Measurements from ENCODE around the gene SEMA3C. TPM values are rescaled to one million over a fixed set of nuclear protein-coding genes. Genes with fewer than 3 reads are reported as not detected.
A peak's percentile ranks its signal among the peaks of the same experiment; 100 is the strongest.

Gene SEMA3C
- total and polyA plus RNA-seq, 2 donors: 2.8 to 5.6 TPM

- WGBS: 94% methylated on average over 1 of the region's 1 CpG
- H3K4me1 ChIP-seq (ENCODE audit: control insufficient read depth in 2 of 2, insufficient read depth in 2 of 2, low read length in 2 of 2): no peaks in the 10 kb centered on the region
- no peaks in the 10 kb centered on the region for H3K27me3 ChIP-seq (ENCODE audit: control insufficient read depth in 2 of 2, insufficient read depth in 1 of 2, low read length in 1 of 2)
- H3K9me3 ChIP-seq (ENCODE audit: control insufficient read depth in 2 of 2, insufficient read depth in 1 of 2, low read length in 1 of 2): no peaks in the 10 kb centered on the region
- H3K36me3 ChIP-seq (ENCODE audit: control insufficient read depth in 2 of 2, insufficient read depth in 2 of 2, low read length in 1 of 2): no peaks in the 10 kb centered on the region
- no peak for DNase-seq (ENCODE audit: low read depth in 6 of 9, low spot score in 9 of 9)
- no peak overlapping the region for H3K27ac ChIP-seq (ENCODE audit: low read depth in 1 of 2, low read length in 1 of 2)
- H3K4me3 ChIP-seq (ENCODE audit: low read length in 2 of 2): no peak overlapping the region
Observed at GRCh38 chr7:80774843-80775242, 144.0 kb downstream of the SEMA3C start.

DNA sequence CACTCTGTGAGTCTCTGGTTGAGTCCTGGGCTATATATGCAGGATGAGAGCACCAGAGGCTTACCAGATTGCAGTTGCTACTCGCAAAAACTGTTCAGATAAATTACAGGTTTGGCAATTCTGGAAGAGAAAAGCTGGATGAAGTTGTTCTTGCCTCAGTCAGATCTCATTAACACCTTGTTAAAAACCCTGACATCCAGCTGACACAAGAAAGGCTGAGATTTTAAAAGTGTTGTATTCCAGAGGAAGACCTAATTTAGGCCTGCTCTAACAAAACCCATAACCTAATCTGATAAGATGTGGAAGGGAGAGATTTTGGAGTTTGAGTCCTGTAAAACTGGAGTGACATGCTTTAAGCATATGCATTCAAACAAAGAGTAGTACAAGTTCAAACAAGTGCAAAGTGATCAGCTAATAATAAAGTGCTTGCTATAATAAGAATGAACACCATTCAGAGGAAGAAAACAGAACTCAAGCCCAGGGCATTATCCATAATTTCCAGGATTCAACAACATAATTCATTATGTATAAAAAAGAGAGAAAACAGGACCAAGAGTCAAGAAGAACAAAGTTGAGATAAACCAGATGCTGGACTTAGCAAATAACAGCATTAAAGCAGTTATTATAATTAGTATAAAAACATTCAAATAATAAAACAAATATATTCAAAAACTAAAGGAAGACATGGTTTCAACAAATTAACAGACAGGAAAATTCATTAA lies 144.9 kb downstream of the SEMA3C start:
- 38% methylated on average over 1 of the region's 1 CpG for WGBS
- no peaks in the 10 kb centered on the region for H3K36me3 ChIP-seq (ENCODE audit: control insufficient read depth in 2 of 2, insufficient read depth in 2 of 2, low read length in 1 of 2)
- H3K9me3 ChIP-seq (ENCODE audit: control insufficient read depth in 2 of 2, insufficient read depth in 1 of 2, low read length in 1 of 2): no peaks in the 10 kb centered on the region
- DNase-seq (ENCODE audit: low read depth in 6 of 9, low spot score in 9 of 9): no peak
- H3K4me3 ChIP-seq (ENCODE audit: low read length in 2 of 2): no peak overlapping the region
- H3K4me1 ChIP-seq (ENCODE audit: control insufficient read depth in 2 of 2, insufficient read depth in 2 of 2, low read length in 2 of 2): no peaks in the 10 kb centered on the region
- no peaks in the 10 kb centered on the region for H3K27me3 ChIP-seq (ENCODE audit: control insufficient read depth in 2 of 2, insufficient read depth in 1 of 2, low read length in 1 of 2)
- H3K27ac ChIP-seq (ENCODE audit: low read depth in 1 of 2, low read length in 1 of 2): no peak overlapping the region

DNA sequence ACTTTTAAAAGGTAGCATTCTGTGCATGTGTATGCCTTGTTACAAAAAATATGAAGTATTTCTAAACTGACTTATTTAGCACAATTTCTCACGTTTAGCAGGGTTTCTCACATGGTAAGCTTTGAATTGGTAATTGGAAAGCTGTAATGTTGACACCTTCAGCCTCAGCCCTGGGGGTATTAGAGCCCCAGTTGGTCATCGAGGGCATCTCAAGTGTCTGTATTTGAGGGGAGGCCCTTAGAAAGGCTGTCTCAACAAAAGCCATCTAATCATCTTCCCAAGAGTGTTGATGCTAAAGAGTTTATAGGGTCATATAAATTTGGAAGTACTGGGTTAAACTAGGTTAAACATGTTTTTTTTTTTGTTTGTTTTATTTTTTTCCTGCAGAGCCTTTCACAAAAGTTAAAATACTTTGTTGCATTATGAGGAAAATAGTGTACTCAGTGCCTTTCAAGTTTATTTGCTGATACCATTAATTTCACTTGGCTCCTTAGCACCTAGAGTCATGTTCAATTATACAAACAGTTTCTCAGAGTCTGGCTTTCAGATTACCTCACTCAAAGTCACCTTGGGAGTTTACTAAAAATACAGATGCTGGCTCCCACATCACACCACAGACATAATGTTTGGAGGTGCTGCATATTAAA lies 146.4 kb downstream of the SEMA3C start:
- H3K4me3 ChIP-seq (ENCODE audit: low read length in 2 of 2): no peak overlapping the region
- no peaks in the 10 kb centered on the region for H3K4me1 ChIP-seq (ENCODE audit: control insufficient read depth in 2 of 2, insufficient read depth in 2 of 2, low read length in 2 of 2)
- H3K9me3 ChIP-seq (ENCODE audit: control insufficient read depth in 2 of 2, insufficient read depth in 1 of 2, low read length in 1 of 2): no peaks in the 10 kb centered on the region
- H3K36me3 ChIP-seq (ENCODE audit: control insufficient read depth in 2 of 2, insufficient read depth in 2 of 2, low read length in 1 of 2): no peaks in the 10 kb centered on the region
- H3K27me3 ChIP-seq (ENCODE audit: control insufficient read depth in 2 of 2, insufficient read depth in 1 of 2, low read length in 1 of 2): no peaks in the 10 kb centered on the region
- no peak for DNase-seq (ENCODE audit: low read depth in 6 of 9, low spot score in 9 of 9)
- H3K27ac ChIP-seq (ENCODE audit: low read depth in 1 of 2, low read length in 1 of 2): no peak overlapping the region
- 92% methylated on average over 2 of the region's 2 CpGs for WGBS

GRCh38 chr7:80771523-80771922 lies 147.3 kb downstream of the SEMA3C start:
- 95% methylated on average over 4 of the region's 4 CpGs for WGBS
- Histone ChIP-seq H3K4me1 (ENCODE audit: control insufficient read depth in 2 of 2, insufficient read depth in 2 of 2, low read length in 2 of 2) (no peaks in the 10 kb centered on the region), H3K27ac (ENCODE audit: low read depth in 1 of 2, low read length in 1 of 2) (no peak overlapping the region), H3K4me3 (ENCODE audit: low read length in 2 of 2) (no peak overlapping the region), H3K27me3 (ENCODE audit: control insufficient read depth in 2 of 2, insufficient read depth in 1 of 2, low read length in 1 of 2) (no peaks in the 10 kb centered on the region), H3K36me3 (ENCODE audit: control insufficient read depth in 2 of 2, insufficient read depth in 2 of 2, low read length in 1 of 2) (no peaks in the 10 kb centered on the region), H3K9me3 (ENCODE audit: control insufficient read depth in 2 of 2, insufficient read depth in 1 of 2, low read length in 1 of 2) (no peaks in the 10 kb centered on the region)
- DNase-seq (ENCODE audit: low read depth in 6 of 9, low spot score in 9 of 9): no peak

- no peaks in the 10 kb centered on the region for H3K36me3 ChIP-seq (ENCODE audit: control insufficient read depth in 2 of 2, insufficient read depth in 2 of 2, low read length in 1 of 2)
Observed at GRCh38 chr7:80770675-80771081, 148.2 kb downstream of the SEMA3C start.

GRCh38 chr7:80770061-80770460 lies 148.8 kb downstream of the SEMA3C start:
- no peak for DNase-seq (ENCODE audit: low read depth in 6 of 9, low spot score in 9 of 9)
- Histone ChIP-seq H3K4me1 (ENCODE audit: control insufficient read depth in 2 of 2, insufficient read depth in 2 of 2, low read length in 2 of 2) (no peaks in the 10 kb centered on the region), H3K36me3 (ENCODE audit: control insufficient read depth in 2 of 2, insufficient read depth in 2 of 2, low read length in 1 of 2) (no peaks in the 10 kb centered on the region), H3K27ac (ENCODE audit: low read depth in 1 of 2, low read length in 1 of 2) (no peak overlapping the region), H3K4me3 (ENCODE audit: low read length in 2 of 2) (no peak overlapping the region), H3K27me3 (ENCODE audit: control insufficient read depth in 2 of 2, insufficient read depth in 1 of 2, low read length in 1 of 2) (no peaks in the 10 kb centered on the region), H3K9me3 (ENCODE audit: control insufficient read depth in 2 of 2, insufficient read depth in 1 of 2, low read length in 1 of 2) (no peaks in the 10 kb centered on the region)
- WGBS: 94% methylated on average over 1 of the region's 1 CpG

More at GRCh38 chr7:80770675-80771081, 148.2 kb downstream of the SEMA3C start:
- 93% methylated on average over 2 of the region's 2 CpGs for WGBS
- H3K4me1 ChIP-seq (ENCODE audit: control insufficient read depth in 2 of 2, insufficient read depth in 2 of 2, low read length in 2 of 2): no peaks in the 10 kb centered on the region
- DNase-seq (ENCODE audit: low read depth in 6 of 9, low spot score in 9 of 9): peak in 1 of 9 donors; percentile 3
- no peak overlapping the region for H3K27ac ChIP-seq (ENCODE audit: low read depth in 1 of 2, low read length in 1 of 2)
- H3K4me3 ChIP-seq (ENCODE audit: low read length in 2 of 2): no peak overlapping the region
- H3K9me3 ChIP-seq (ENCODE audit: control insufficient read depth in 2 of 2, insufficient read depth in 1 of 2, low read length in 1 of 2): no peaks in the 10 kb centered on the region
- H3K27me3 ChIP-seq (ENCODE audit: control insufficient read depth in 2 of 2, insufficient read depth in 1 of 2, low read length in 1 of 2): no peaks in the 10 kb centered on the region

GRCh38 chr7:80768756-80769155 lies 150.1 kb downstream of the SEMA3C start:
- Histone ChIP-seq H3K27ac (ENCODE audit: low read depth in 1 of 2, low read length in 1 of 2) (no peak overlapping the region), H3K9me3 (ENCODE audit: control insufficient read depth in 2 of 2, insufficient read depth in 1 of 2, low read length in 1 of 2) (no peaks in the 10 kb centered on the region), H3K4me1 (ENCODE audit: control insufficient read depth in 2 of 2, insufficient read depth in 2 of 2, low read length in 2 of 2) (no peaks in the 10 kb centered on the region), H3K36me3 (ENCODE audit: control insufficient read depth in 2 of 2, insufficient read depth in 2 of 2, low read length in 1 of 2) (no peaks in the 10 kb centered on the region), H3K4me3 (ENCODE audit: low read length in 2 of 2) (no peak overlapping the region), H3K27me3 (ENCODE audit: control insufficient read depth in 2 of 2, insufficient read depth in 1 of 2, low read length in 1 of 2) (no peaks in the 10 kb centered on the region)
- no peak for DNase-seq (ENCODE audit: low read depth in 6 of 9, low spot score in 9 of 9)
- 97% methylated on average over 1 of the region's 1 CpG for WGBS

DNA sequence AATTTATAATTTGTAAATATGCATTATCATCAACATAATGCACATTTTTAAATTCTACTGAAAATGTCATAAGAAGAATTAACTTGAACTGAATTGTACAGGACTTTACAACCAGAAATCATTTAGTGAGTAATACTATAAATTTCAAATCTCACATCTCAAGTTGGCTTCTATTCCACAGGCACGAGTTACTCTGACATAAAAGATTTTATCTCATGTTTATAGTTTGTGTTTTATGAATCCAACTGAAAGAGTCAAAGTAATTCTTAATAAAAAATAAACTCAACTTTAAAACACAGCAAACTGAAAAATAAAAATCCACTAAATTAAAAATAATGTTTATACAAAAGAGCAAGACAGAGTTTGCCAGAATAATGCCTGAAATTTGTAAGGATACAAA lies 151.2 kb downstream of the SEMA3C start:
- Histone ChIP-seq H3K36me3 (ENCODE audit: control insufficient read depth in 2 of 2, insufficient read depth in 2 of 2, low read length in 1 of 2) (no peaks in the 10 kb centered on the region), H3K9me3 (ENCODE audit: control insufficient read depth in 2 of 2, insufficient read depth in 1 of 2, low read length in 1 of 2) (no peaks in the 10 kb centered on the region), H3K27me3 (ENCODE audit: control insufficient read depth in 2 of 2, insufficient read depth in 1 of 2, low read length in 1 of 2) (no peaks in the 10 kb centered on the region), H3K27ac (ENCODE audit: low read depth in 1 of 2, low read length in 1 of 2) (no peak overlapping the region), H3K4me3 (ENCODE audit: low read length in 2 of 2) (no peak overlapping the region), H3K4me1 (ENCODE audit: control insufficient read depth in 2 of 2, insufficient read depth in 2 of 2, low read length in 2 of 2) (no peaks in the 10 kb centered on the region)
- no peak for DNase-seq (ENCODE audit: low read depth in 6 of 9, low spot score in 9 of 9)
- WGBS: 70% methylated on average over 1 of the region's 1 CpG

GRCh38 chr7:80766724-80767123 lies 152.1 kb downstream of the SEMA3C start:
- DNase-seq (ENCODE audit: low read depth in 6 of 9, low spot score in 9 of 9): no peak
- Histone ChIP-seq H3K4me3 (ENCODE audit: low read length in 2 of 2) (no peak overlapping the region), H3K4me1 (ENCODE audit: control insufficient read depth in 2 of 2, insufficient read depth in 2 of 2, low read length in 2 of 2) (no peaks in the 10 kb centered on the region), H3K27ac (ENCODE audit: low read depth in 1 of 2, low read length in 1 of 2) (no peak overlapping the region), H3K27me3 (ENCODE audit: control insufficient read depth in 2 of 2, insufficient read depth in 1 of 2, low read length in 1 of 2) (no peaks in the 10 kb centered on the region), H3K9me3 (ENCODE audit: control insufficient read depth in 2 of 2, insufficient read depth in 1 of 2, low read length in 1 of 2) (no peaks in the 10 kb centered on the region), H3K36me3 (ENCODE audit: control insufficient read depth in 2 of 2, insufficient read depth in 2 of 2, low read length in 1 of 2) (no peaks in the 10 kb centered on the region)
- WGBS: 98% methylated on average over 5 of the region's 5 CpGs
